Stimulated activated CD8-positive, alpha-beta memory T cell treated with anti-CD3 and anti-CD28 coated beads, Interleukin-15, amount 100 ng/mL, for 4 hours (primary cell): ENCODE measurements around the gene OVOL1.
"Not testable (repeated sequence)": the region's sequence is repeated elsewhere in the genome, so short reads cannot be mapped to it uniquely, and the experiment has no call there.

ENCODE experiments used
- DNase-seq, 2 donors: peaks; one replicate each; pipeline ENCODE4 v3.0.0-alpha.2; 2020; ENCODE audit warnings: low read depth in 2 of 2

The OVOL1 gene

GRCh38 chr11:65786786-65787636 is at the start of gene OVOL1:
TSS of gene OVOL1 (plus strand) at chr11:65787063. CDS start at chr11:65787374, 311 bp downstream.
- DNase-seq = peak in 1 of 2 donors; percentile 22

DNA sequence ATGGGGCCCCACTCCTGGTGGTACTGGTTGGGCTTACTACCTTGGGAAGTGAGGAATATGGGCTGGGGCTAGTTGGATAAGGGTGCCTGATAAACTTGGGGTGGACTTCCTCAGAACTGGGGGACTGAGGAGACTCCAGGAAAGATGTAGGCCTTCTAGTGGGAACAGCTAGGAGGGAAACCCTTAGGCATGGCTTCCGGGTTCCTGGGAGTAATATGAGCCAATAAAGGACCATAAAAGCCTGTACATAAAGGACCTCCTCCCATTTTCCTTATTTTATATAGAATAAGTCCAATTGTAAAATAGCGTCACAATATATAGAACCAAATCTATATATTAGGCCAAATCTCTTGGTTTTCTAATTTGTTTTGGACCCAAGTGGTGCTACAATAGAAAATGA is 47.8 kb upstream of the OVOL1 start:
- no peak for DNase-seq

GRCh38 chr11:65741185-65741584 is 45.7 kb upstream of the OVOL1 start:
- DNase-seq = no peak

GRCh38 chr11:65742353-65742752 is 44.5 kb upstream of the OVOL1 start:
- no peak for DNase-seq

GRCh38 chr11:65743681-65744025 is 43.2 kb upstream of the OVOL1 start:
- DNase-seq = no peak

GRCh38 chr11:65744026-65744698 is 42.7 kb upstream of the OVOL1 start:
- no peak for DNase-seq

DNA sequence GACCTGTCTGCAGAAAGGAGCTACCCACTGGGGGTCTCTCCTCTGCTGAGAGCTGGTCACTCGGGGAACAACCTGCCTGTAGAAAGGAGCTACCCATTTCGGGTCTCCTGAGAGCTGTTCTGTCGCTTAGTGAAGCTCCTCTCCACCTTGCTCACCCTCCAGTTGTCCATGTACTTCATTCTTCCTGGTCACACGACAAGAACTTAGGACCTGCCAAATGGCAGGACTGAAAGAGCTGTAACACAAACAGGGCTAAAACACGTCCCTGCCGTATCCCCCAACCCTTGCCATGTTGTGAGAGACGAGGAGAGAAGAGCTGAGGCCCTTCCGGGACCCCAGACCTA is 42.2 kb upstream of the OVOL1 start:
- no peak for DNase-seq

GRCh38 chr11:65745049-65745448 is 41.8 kb upstream of the OVOL1 start:
- no peak for DNase-seq

GRCh38 chr11:65762169-65762568 is 24.7 kb upstream of the OVOL1 start:
- not testable (repeated sequence) for DNase-seq

DNA sequence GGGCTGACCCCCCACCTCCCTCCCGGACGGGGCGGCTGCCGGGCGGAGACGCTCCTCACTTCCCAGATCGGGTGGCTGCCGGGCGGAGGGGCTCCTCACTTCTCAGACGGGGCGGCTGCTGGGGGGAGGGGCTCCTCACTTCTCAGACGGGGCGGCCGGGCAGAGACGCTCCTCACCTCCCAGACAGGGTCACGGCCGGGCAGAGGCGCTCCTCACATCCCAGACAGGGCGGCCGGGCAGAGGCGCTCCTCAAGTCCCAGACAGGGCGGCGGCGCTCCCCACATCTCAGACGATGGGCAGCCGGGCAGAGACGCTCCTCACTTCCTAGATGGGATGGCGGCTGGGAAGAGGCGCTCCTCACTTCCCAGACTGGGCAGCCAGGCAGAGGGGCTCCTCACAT is 24.0 kb upstream of the OVOL1 start:
- not testable (repeated sequence) for DNase-seq

DNA sequence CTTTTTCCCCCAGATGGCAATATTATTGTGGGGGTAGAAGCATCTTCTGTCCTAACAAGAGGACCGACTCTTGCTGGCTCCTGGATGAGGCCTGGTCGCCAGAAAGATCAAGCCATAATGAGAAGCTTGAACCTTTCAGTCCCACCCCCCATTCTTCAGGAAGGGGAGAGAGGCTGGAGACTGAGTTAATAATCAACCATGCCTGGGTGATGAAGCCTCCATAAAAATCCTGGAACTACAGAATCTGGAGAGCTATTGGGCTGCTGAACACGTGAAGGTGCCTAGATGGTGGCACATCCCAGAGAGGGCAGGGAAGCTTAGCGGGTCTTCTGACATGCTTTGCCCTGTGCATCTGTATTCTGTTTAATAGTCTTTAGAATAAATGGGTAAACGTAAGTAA is 22.4 kb upstream of the OVOL1 start:
- no peak for DNase-seq

DNA sequence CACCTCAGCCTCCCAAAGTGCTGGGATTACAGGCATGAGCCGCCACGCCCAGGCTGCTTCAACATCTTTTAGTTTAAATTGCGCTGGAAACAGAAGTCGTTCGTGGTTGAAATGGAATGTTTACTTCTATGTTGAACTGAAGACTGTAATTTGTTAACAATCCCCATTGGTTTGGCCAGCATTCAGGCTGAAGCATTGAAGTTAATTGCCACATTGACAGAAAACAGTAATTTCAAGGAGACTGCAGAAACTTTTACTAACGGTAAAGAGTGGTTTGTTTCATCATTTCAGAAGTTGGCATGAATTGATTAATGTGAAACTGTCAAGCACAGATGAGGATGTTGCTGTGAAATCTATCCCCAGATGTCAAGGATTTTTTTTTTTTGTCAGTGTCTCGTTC is 20.3 kb upstream of the OVOL1 start:
- no peak for DNase-seq

GRCh38 chr11:65767406-65767805 is 19.5 kb upstream of the OVOL1 start:
- no peak for DNase-seq

- not testable (repeated sequence) for DNase-seq
These were observed 19.1 kb upstream of the OVOL1 start for GRCh38 chr11:65767806-65768205.

- DNase-seq = no peak
These were observed 15.8 kb upstream of the OVOL1 start for GRCh38 chr11:65770951-65771567.

DNA sequence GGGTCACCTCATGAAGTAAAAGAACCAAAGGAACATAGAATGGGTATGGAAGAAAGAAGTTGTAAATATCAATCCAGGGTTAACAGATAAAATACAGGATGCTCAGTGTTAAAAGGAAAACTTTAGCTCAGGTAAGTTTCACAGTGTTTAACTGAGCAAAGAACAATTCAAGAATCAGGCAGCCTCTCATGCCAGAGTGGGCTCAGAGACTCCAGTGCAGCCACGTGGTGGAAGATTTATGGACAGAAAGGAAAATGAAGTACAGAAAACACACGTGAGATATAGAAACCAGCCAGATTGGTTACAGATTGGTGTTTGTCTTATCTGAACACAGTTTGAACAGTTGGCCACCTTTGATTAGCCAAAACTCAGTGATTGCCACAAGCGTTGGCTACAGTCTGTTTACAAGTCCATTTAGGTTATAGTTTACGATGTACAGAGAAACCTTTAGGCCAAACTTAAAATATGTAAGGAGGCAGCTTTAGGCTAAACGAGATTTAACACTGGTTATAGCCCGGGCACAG is 15.2 kb upstream of the OVOL1 start:
- DNase-seq = no peak

- no peak for DNase-seq
These were observed 13.0 kb upstream of the OVOL1 start for GRCh38 chr11:65773784-65774411.

GRCh38 chr11:65774525-65775306 is 12.1 kb upstream of the OVOL1 start:
- no peak for DNase-seq

- DNase-seq = no peak
These were observed 10.7 kb upstream of the OVOL1 start for GRCh38 chr11:65776196-65776595.

GRCh38 chr11:65776710-65777141 is 10.1 kb upstream of the OVOL1 start:
- DNase-seq = no peak

DNA sequence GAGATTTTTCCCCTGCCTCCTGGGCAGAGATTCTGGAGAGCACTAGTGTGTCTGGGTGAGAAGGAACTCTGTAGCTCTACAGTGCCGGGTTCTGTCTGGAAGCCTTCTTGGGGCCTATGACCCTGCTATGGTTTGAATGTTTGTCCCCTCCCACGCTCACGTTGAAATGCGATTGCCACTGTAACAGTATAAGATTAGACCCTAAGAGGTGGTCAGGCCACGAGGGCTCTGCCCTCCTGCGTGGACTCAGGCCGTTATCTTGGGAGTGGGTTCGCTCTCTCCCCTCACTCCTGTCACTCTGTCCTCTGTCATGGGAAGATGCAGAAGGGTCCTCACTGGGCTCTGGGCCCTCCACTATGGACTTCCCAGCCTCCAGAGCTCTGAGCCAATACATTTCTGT is 9.6 kb upstream of the OVOL1 start:
- DNase-seq = no peak
